H1 (cell line): ENCODE measurements around the gene PAQR4. TPM values are rescaled to one million over a fixed set of nuclear protein-coding genes. Genes with fewer than 3 reads are reported as not detected.

ENCODE experiments used
- CTCF ChIA-PET: fragments of 300-600 bp; sonication (Branson Sonifier 250); formaldehyde crosslinking; loops from one replicate; lab custom pipeline; 2021; ENCODE audit not compliant: partially characterized antibody; lab: Charles Lee
- POLR2A ChIA-PET: fragments of 300-600 bp; sonication (Branson Sonifier 250); formaldehyde crosslinking; loops from one replicate; lab custom pipeline; 2021; ENCODE audit warnings: inconsistent platforms; ENCODE audit not compliant: partially characterized antibody; lab: Charles Lee
- DNase-seq, 2 experiments: peaks; one replicate each; pipeline versions ENCODE4 v3.0.0 to v3.0.0-alpha.2; 2010 to 2022; ENCODE audit warnings: low spot score in 2 of 2, low read depth in 1 of 2, mixed read lengths in 1 of 2
- FAIRE-seq: peaks from 2 replicates; lab custom pipeline; 2011; peaks lifted over from hg19 to GRCh38; lab: Jason Lieb, UNC
- H2AFZ ChIP-seq: 2 replicates; pipeline ENCODE4 v1.8.1; 2012; ENCODE audit warnings: low read length, inconsistent platforms
- H2AK5ac ChIP-seq: 2 replicates; pipeline ENCODE4 v1.6.1; 2013; ENCODE audit warnings: low read depth, low read length
- H2BK120ac ChIP-seq: replicated peaks from 2 replicates; pipeline ENCODE3; 2013; ENCODE audit warnings: low read depth, low read length, inconsistent platforms
- H2BK12ac ChIP-seq: 2 replicates; pipeline ENCODE4 v1.6.1; 2013; ENCODE audit warnings: low read depth, low read length
- H2BK15ac ChIP-seq: 2 replicates; pipeline ENCODE4 v1.6.1; 2013; ENCODE audit warnings: low read length
- H2BK20ac ChIP-seq: 2 replicates; pipeline ENCODE4 v1.6.1; 2013; ENCODE audit warnings: low read length
- H2BK5ac ChIP-seq: 2 replicates; pipeline ENCODE4 v1.6.1; 2013; ENCODE audit warnings: low read depth, low read length
- H3K14ac ChIP-seq: 2 replicates; pipeline ENCODE4 v1.6.1; 2013; ENCODE audit warnings: inconsistent platforms; ENCODE audit not compliant: insufficient read length
- H3K18ac ChIP-seq: 2 replicates; pipeline ENCODE4 v1.6.1; 2013; ENCODE audit warnings: low read length; ENCODE audit errors: extremely low read depth
- H3K23ac ChIP-seq: 2 replicates; pipeline ENCODE4 v1.6.1; 2013; ENCODE audit warnings: inconsistent platforms; ENCODE audit not compliant: insufficient read length
- H3K23me2 ChIP-seq: 2 replicates; pipeline ENCODE4 v1.6.1; 2013; ENCODE audit warnings: low read depth, low read length
- H3K27ac ChIP-seq: 2 replicates; pipeline ENCODE4 v1.6.1; 2011; ENCODE audit warnings: low read depth, low read length, inconsistent platforms
- H3K27me3 ChIP-seq, 4 experiments: replicated peaks in 1 of 4; 1 replicate in 1 of 4; 2 replicates in 3 of 4; pipeline versions ENCODE4 v1.6.1 to v1.8.1; 2011 to 2013; ENCODE audit warnings: low read length in 3 of 4, mild to moderate bottlenecking in 3 of 4, inconsistent platforms in 2 of 4, mixed read lengths in 2 of 4, moderate library complexity in 1 of 4; ENCODE audit not compliant: control insufficient read depth in 3 of 4, insufficient read depth in 3 of 4; ENCODE audit errors: extremely low read depth in 1 of 4
- H3K36me3 ChIP-seq, 4 experiments: 2 replicates each; pipeline versions ENCODE4 v1.6.1 to v1.8.1; 2011 to 2013; ENCODE audit warnings: mild to moderate bottlenecking in 4 of 4, low read length in 3 of 4, moderate library complexity in 2 of 4, control low read depth in 1 of 4, inconsistent platforms in 1 of 4; ENCODE audit not compliant: insufficient read depth in 4 of 4, control insufficient read depth in 2 of 4
- H3K4ac ChIP-seq: replicated peaks from 2 replicates; pipeline ENCODE3; 2013; ENCODE audit warnings: low read length, low read depth, mixed read lengths, inconsistent platforms; ENCODE audit not compliant: insufficient read length
- H3K4me1 ChIP-seq, 4 experiments: replicated peaks in 1 of 4; 1 replicate in 1 of 4; 2 replicates in 3 of 4; pipeline versions ENCODE4 v1.6.1 to v1.8.1; 2011 to 2013; ENCODE audit warnings: low read length in 3 of 4, inconsistent platforms in 2 of 4, mixed read lengths in 1 of 4; ENCODE audit not compliant: insufficient read depth in 4 of 4, control insufficient read depth in 3 of 4
- H3K4me2 ChIP-seq, 2 experiments: 2 replicates each; pipeline versions ENCODE4 v1.6.1 to v1.8.1; 2011 to 2013; ENCODE audit warnings: low read depth in 2 of 2, low read length in 2 of 2, control low read depth in 1 of 2, inconsistent platforms in 1 of 2, mild to moderate bottlenecking in 1 of 2; ENCODE audit not compliant: insufficient read depth in 1 of 2
- H3K4me3 ChIP-seq, 4 experiments: fragments of 200-600, 300-600 bp in 1 of 4; sonication (generic), shearing (Covaris generic), sonication (Bioruptor Twin) in 1 of 4; 2 replicates each; pipeline versions ENCODE4 v1.5.1 to v1.8.1; 2011 to 2016; ENCODE audit warnings: low read length in 4 of 4, low read depth in 3 of 4, control low read depth in 2 of 4, inconsistent platforms in 2 of 4, mild to moderate bottlenecking in 2 of 4, mixed read lengths in 1 of 4, moderate library complexity in 1 of 4; ENCODE audit not compliant: insufficient read depth in 2 of 4; ENCODE audit errors: extremely low read depth in 1 of 4
- H3K56ac ChIP-seq: replicated peaks from 2 replicates; pipeline ENCODE3; 2013; ENCODE audit warnings: low read depth, mild to moderate bottlenecking, mixed read lengths, low read length, inconsistent platforms; ENCODE audit not compliant: insufficient read length
- H3K79me1 ChIP-seq: 2 replicates; pipeline ENCODE4 v1.6.1; 2013; ENCODE audit warnings: low read depth, low read length, control low read depth
- H3K79me2 ChIP-seq, 2 experiments: 2 replicates each; pipeline versions ENCODE4 v1.6.1 to v1.8.1; 2012 to 2013; ENCODE audit warnings: low read length in 2 of 2, mild to moderate bottlenecking in 2 of 2, inconsistent platforms in 1 of 2; ENCODE audit not compliant: insufficient read depth in 2 of 2, control insufficient read depth in 1 of 2
- H3K9ac ChIP-seq, 4 experiments: replicated peaks in 1 of 4; 1 replicate in 1 of 4; 2 replicates in 3 of 4; pipeline versions ENCODE4 v1.6.1 to v1.8.1; 2011 to 2013; ENCODE audit warnings: low read depth in 3 of 4, low read length in 3 of 4, control low read depth in 2 of 4, mild to moderate bottlenecking in 2 of 4, moderate library complexity in 2 of 4, inconsistent platforms in 1 of 4; ENCODE audit errors: extremely low read depth in 1 of 4
- H3K9me3 ChIP-seq, 2 experiments: 2 replicates each; pipeline versions ENCODE4 v1.6.1 to v1.8.1; 2012 to 2013; ENCODE audit warnings: mild to moderate bottlenecking in 2 of 2, moderate library complexity in 2 of 2, control low read depth in 1 of 2, inconsistent platforms in 1 of 2, low read depth in 1 of 2, low read length in 1 of 2, mixed read lengths in 1 of 2; ENCODE audit not compliant: insufficient read depth in 2 of 2
- H4K20me1 ChIP-seq, 2 experiments: replicated peaks in 1 of 2; 2 replicates each; pipeline versions ENCODE3 to v1.8.1; 2011 to 2013; ENCODE audit warnings: inconsistent platforms in 2 of 2, low read length in 2 of 2, mild to moderate bottlenecking in 1 of 2; ENCODE audit not compliant: insufficient read depth in 2 of 2, control insufficient read depth in 1 of 2
- H4K5ac ChIP-seq: 2 replicates; pipeline ENCODE4 v1.6.1; 2013; ENCODE audit warnings: low read length, low read depth, mixed read lengths, inconsistent platforms; ENCODE audit not compliant: insufficient read length
- H4K8ac ChIP-seq: 2 replicates; pipeline ENCODE4 v1.8.0; 2013; ENCODE audit warnings: mild to moderate bottlenecking, moderate library complexity, low read length, inconsistent platforms; ENCODE audit not compliant: insufficient read depth; ENCODE audit errors: extremely low read depth
- H4K91ac ChIP-seq: replicated peaks from 2 replicates; pipeline ENCODE3; 2013; ENCODE audit warnings: low read length, mixed read lengths, inconsistent platforms; ENCODE audit not compliant: insufficient read length
- EGR1 ChIP-seq: IDR thresholded peaks from 2 replicates; pipeline ENCODE4 v1.6.1; 2011; ENCODE audit warnings: low read depth, low read length, borderline replicate concordance
- EP300 ChIP-seq, 2 experiments: IDR thresholded peaks; 1 replicate in 1 of 2; 2 replicates in 1 of 2; pipeline ENCODE4 v1.6.1; 2011 to 2012; ENCODE audit warnings: low read depth in 2 of 2, low read length in 2 of 2, mild to moderate bottlenecking in 2 of 2, borderline replicate concordance in 1 of 2, inconsistent platforms in 1 of 2, moderate library complexity in 1 of 2
- MAFK ChIP-seq: IDR thresholded peaks from 2 replicates; pipeline ENCODE4 v1.6.1; 2012; ENCODE audit warnings: low read depth, mild to moderate bottlenecking, improper control_type of control experiment, low read length
- NRF1 ChIP-seq: IDR thresholded peaks from 2 replicates; pipeline ENCODE4 v1.6.1; 2011; ENCODE audit warnings: mild to moderate bottlenecking, low read depth, low read length, improper control_type of control experiment
- SP1 ChIP-seq: IDR thresholded peaks from 2 replicates; pipeline ENCODE4 v1.6.1; 2011; ENCODE audit warnings: low read depth, low read length
- SRF ChIP-seq: IDR thresholded peaks from 2 replicates; pipeline ENCODE4 v1.6.1; 2011; ENCODE audit warnings: mild to moderate bottlenecking, low read depth, low read length, moderate library complexity
- WGBS, 2 experiments: shearing (Covaris generic) in 1 of 2; methylation state at CpG; one replicate each; pipeline versions ENCODE4 v1.1.6 to v1.1.7; 2013 to 2015; ENCODE audit warnings: low lambda C conversion rate in 2 of 2, mixed read lengths in 2 of 2, inconsistent platforms in 1 of 2, low coverage in 1 of 2, missing lambda C conversion rate in 1 of 2; ENCODE audit not compliant: insufficient replicate concordance in 2 of 2, insufficient coverage in 1 of 2, insufficient read length in 1 of 2; ENCODE audit errors: extremely low coverage in 1 of 2, missing lambda C conversion rate in 1 of 2; 5-methylcytosine and 5-hydroxymethylcytosine counted together
- long read RNA-seq, 2 experiments: library from RNA in 1 of 2; library from capped mRNA in 1 of 2; stranded (forward); transcript quantifications; one replicate each; pipeline ENCODE4 v2.0.0, GENCODE V29; 2021; ENCODE audit warnings: inconsistent platforms in 1 of 2
- polyA minus RNA-seq, 3 experiments: library from RNA; depleted of rRNA, polyadenylated mRNA; stranded (reverse); fragments of >200 nt; gene quantifications; 1 replicate in 2 of 3; 2 replicates in 1 of 3; pipeline ENCODE4 v1.2.3, GENCODE V29; 2011
- polyA plus RNA-seq, 7 experiments: library from polyadenylated mRNA; depleted of rRNA in 3 of 7; stranded (reverse) in 5 of 7; unstranded in 2 of 7; fragments of >200 nt in 5 of 7; fragments of 200-250 nt in 2 of 7; gene quantifications; 1 replicate in 5 of 7; 2 replicates in 1 of 7; 4 replicates in 1 of 7; pipeline versions ENCODE4 v1.2.1 to v1.2.3, GENCODE V29; 2011 to 2013; ENCODE audit warnings: missing spikeins in 2 of 7, mixed read lengths in 2 of 7
- total RNA-seq: library from RNA; stranded (reverse); fragmentation: NEBNext Ultra II Directional; extraction: Animal tissue kit (Norgen Biotek cat#: 25700); gene quantifications from 2 replicates; pipeline ENCODE4 v1.2.1, GENCODE V29; 2021
- TF ChIP-seq, protein P1 (sequence below): IDR thresholded peaks from 2 replicates; pipeline ENCODE4 v1.6.1; 2011; ENCODE audit warnings: low read depth, mild to moderate bottlenecking, low read length; ENCODE audit not compliant: insufficient read depth

Gene PAQR4
- total RNA-seq, result 28.2 and 28.8 TPM in 2 replicates
- polyA plus RNA-seq (2011; rRNA removed), result 34.6 and 52.8 TPM in 2 replicates
- 28.3 TPM for polyA plus RNA-seq (2011; cell fraction: cytosol; rRNA removed)
- 78.3 TPM for polyA plus RNA-seq (2011; cell fraction: nucleus; rRNA removed)
- polyA plus RNA-seq (2012, experiment 1 of 2), result 20.3 to 25.4 TPM (median 23.6 TPM) in 4 replicates
- polyA plus RNA-seq (2012, experiment 2 of 2), result 28.0 TPM
- polyA plus RNA-seq (2013, experiment 1 of 2), result 32.2 TPM
- 33.2 TPM for polyA plus RNA-seq (2013, experiment 2 of 2)
- 17.1 and 17.9 TPM in 2 replicates for polyA minus RNA-seq (2011; rRNA and poly(A)+ RNA removed)
- 22.5 TPM for polyA minus RNA-seq (2011; cell fraction: cytosol; rRNA and poly(A)+ RNA removed)
- polyA minus RNA-seq (2011; cell fraction: nucleus; rRNA and poly(A)+ RNA removed), result 15.5 TPM
- long read RNA-seq, experiment 1, transcript PAQR4-202 (3 exons, 2,793 nt), result major isoform, 7 of 14 reads
- long read RNA-seq, experiment 1, partial matches to known transcripts, result 7 of 14 reads
- long read RNA-seq, experiment 1, other reads (novel, unspliced or antisense), result 0 of 14 reads
- long read RNA-seq, experiment 2, partial matches to known transcripts, result 0 of 1 reads
- long read RNA-seq, experiment 2, other reads (novel, unspliced or antisense), result 1 of 1 reads

DNA sequence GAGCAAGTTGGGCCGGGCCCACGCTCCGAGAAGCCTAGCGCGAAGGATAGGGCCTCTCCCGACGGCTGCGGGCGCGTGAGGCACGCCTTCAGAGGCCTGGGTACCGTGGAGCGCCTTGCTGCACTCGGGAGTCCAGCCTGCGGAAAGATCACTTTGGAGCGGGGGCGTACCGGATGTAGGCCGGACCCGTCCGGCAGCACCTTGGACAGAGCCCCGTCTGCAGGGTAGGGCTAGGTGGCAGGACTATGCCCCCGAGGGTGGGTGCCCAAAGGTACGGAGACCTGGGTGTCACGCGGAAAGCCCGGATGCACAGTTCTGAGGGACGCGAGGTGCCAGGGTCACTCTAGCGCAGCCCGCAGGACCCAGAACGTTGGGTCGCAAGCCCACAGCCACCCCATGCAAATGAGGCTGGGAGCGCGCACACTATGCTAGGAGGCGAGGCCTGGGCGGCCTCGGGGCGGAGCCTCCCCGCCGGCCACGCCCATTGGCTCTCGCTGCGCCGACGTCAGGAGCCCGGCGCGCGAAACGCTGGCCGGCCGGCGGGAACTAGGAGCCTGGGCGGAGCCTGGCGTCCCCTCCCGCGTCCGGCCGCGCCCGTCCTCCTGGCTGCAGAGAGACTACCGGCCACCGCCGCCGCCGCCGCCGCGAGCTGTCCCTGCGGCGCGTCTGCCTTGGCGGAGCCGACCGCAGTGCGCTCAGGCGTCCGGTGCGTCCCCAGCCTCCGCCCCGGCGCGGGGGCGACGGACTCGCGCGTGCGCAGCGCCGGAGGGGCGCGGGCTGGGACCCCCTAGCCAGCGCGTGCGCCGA lies at the start of gene PAQR4:
PAQR4 (plus strand) TSS at position 611 of the 807 bp plus-strand sequence. CDS start 327 bp downstream, outside the sequence.
- DNase-seq (peak in 1 of 2 experiments; percentile 95), FAIRE-seq (no peak)
- no peaks in the 10 kb centered on the region for H3K9me3 ChIP-seq
- peaks cover 17 to 26% of the 10 kb centered on the region in 2 experiments for H4K20me1 ChIP-seq
- no peak within 1 kb of the TSS for H3K23ac ChIP-seq
- H3K9ac ChIP-seq, result peak within 1 kb of the TSS; percentile 61 to 94 (median 78)
- H3K14ac ChIP-seq, result no peak within 1 kb of the TSS
- H3K4me3 ChIP-seq, result peak within 1 kb of the TSS; percentile 74 to 94 (median 80)
- 5% methylated on average over 73 of the region's 98 CpGs; no CpG with 5 or more reads in 1 of the 2 experiments for WGBS, 2 experiments
- peaks cover 10 to 18% (median 11%) of the 10 kb centered on the region in 4 experiments; a peak in 6 of 8 replicates for H3K36me3 ChIP-seq
- H3K18ac ChIP-seq, result peak within 1 kb of the TSS; percentile 38
- H3K79me1 ChIP-seq, result peaks cover 9% of the 10 kb centered on the region
- peak within 1 kb of the TSS; percentile 55; the same call in 1 of the 2 replicates for H2BK12ac ChIP-seq
- peak within 1 kb of the TSS; percentile 52; the same call in 1 of the 2 replicates for H2BK5ac ChIP-seq
- H3K4ac ChIP-seq, result peak within 1 kb of the TSS; percentile 74
- H4K8ac ChIP-seq, result peak within 1 kb of the TSS; percentile 87
- no peak within 1 kb of the TSS for H2BK15ac ChIP-seq
- peak within 1 kb of the TSS; percentile 62 for H4K91ac ChIP-seq
- peaks cover 0 to 2% of the 10 kb centered on the region in 2 experiments; a peak in 1 of 4 replicates for H3K79me2 ChIP-seq
- no peak within 1 kb of the TSS for H2BK120ac ChIP-seq
- peak within 1 kb of the TSS; percentile 48; the same call in 1 of the 2 replicates for H3K27ac ChIP-seq
- H2BK20ac ChIP-seq, result no peak within 1 kb of the TSS
- peaks cover 15 to 32% (median 23%) of the 10 kb centered on the region in 4 experiments; a peak in 6 of 7 replicates for H3K27me3 ChIP-seq
- POLR2A ChIA-PET, result interaction anchor here (0.8 to 25.4 kb wide), 14 partner anchors 9 to 133 kb away, joined by 3 to 455 read pairs (median 4); partner anchors contain the start of genes CLDN6, FLYWCH1, HCFC1R1 and PKMYT1
- CTCF ChIA-PET, result interaction anchor here (1.0 to 2.6 kb wide), 12 partner anchors 9 to 63 kb away, joined by 3 to 9 read pairs (median 6); partner anchors contain the start of gene TNFRSF12A
- peaks cover 0 to 31% (median 15%) of the 10 kb centered on the region in 4 experiments; a peak in 6 of 7 replicates for H3K4me1 ChIP-seq
- peak within 1 kb of the TSS; percentile 80 for H3K56ac ChIP-seq
- no peak within 1 kb of the TSS for H2AK5ac ChIP-seq
- peak within 1 kb of the TSS; percentile 22 for H4K5ac ChIP-seq
- H3K23me2 ChIP-seq, result peaks cover 17% of the 10 kb centered on the region
- peak within 1 kb of the TSS; percentile 81 to 100 for H3K4me2 ChIP-seq
- no peak within 1 kb of the TSS for H2AFZ ChIP-seq
- TF ChIP-seq NRF1 (peak; percentile 38; the same call in 1 of the 2 replicates), EGR1 (peak; percentile 96), EP300 (IDR thresholded peaks at IDR 0.05; ENCODE audit: borderline replicate concordance in 1 of 2, low read depth in 2 of 2, low read length in 2 of 2) (peak in 1 of 2 experiments; percentile 16; a peak in 1 of 3 replicates), MAFK (no peak), SP1 (no peak), SRF (no peak)
- TF ChIP-seq, protein P1, sequence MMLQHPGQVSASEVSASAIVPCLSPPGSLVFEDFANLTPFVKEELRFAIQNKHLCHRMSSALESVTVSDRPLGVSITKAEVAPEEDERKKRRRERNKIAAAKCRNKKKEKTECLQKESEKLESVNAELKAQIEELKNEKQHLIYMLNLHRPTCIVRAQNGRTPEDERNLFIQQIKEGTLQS, result no peak
